GM06990 (cell line): Measurements from ENCODE around the gene FLRT1.

ENCODE experiments used
- DNase-seq: peaks from one replicate; pipeline ENCODE4 v3.0.0-alpha.2; 2011; ENCODE audit not compliant: insufficient read length; ENCODE audit errors: extremely low read depth
- H3K27me3 ChIP-seq: replicated peaks from 2 replicates; pipeline ENCODE4 v1.6.0; 2011; ENCODE audit warnings: low read length; ENCODE audit not compliant: control insufficient read depth, insufficient read depth
- H3K36me3 ChIP-seq: 2 replicates; pipeline ENCODE4 v1.5.1; 2011; ENCODE audit warnings: low read length; ENCODE audit not compliant: control insufficient read depth, insufficient read depth
- H3K4me3 ChIP-seq: replicated peaks from 2 replicates; pipeline ENCODE4 v1.5.1; 2011; ENCODE audit warnings: low read depth, mild to moderate bottlenecking, control low read depth, low read length
- TF ChIP-seq, protein P1 (sequence below): IDR thresholded peaks from 2 replicates; pipeline ENCODE4 v1.5.1; 2011; ENCODE audit warnings: low read length, control low read depth, mild to moderate bottlenecking, inconsistent platforms; ENCODE audit not compliant: insufficient read depth, poor library complexity, severe bottlenecking

FLRT1 gene

GRCh38 chr11:64080390-64080789 is 44.7 kb downstream of the FLRT1 start:
- no peak overlapping the region for H3K4me3 ChIP-seq
- H3K36me3 ChIP-seq: no peaks in the 10 kb centered on the region
- DNase-seq: no peak
- TF ChIP-seq, protein P1, sequence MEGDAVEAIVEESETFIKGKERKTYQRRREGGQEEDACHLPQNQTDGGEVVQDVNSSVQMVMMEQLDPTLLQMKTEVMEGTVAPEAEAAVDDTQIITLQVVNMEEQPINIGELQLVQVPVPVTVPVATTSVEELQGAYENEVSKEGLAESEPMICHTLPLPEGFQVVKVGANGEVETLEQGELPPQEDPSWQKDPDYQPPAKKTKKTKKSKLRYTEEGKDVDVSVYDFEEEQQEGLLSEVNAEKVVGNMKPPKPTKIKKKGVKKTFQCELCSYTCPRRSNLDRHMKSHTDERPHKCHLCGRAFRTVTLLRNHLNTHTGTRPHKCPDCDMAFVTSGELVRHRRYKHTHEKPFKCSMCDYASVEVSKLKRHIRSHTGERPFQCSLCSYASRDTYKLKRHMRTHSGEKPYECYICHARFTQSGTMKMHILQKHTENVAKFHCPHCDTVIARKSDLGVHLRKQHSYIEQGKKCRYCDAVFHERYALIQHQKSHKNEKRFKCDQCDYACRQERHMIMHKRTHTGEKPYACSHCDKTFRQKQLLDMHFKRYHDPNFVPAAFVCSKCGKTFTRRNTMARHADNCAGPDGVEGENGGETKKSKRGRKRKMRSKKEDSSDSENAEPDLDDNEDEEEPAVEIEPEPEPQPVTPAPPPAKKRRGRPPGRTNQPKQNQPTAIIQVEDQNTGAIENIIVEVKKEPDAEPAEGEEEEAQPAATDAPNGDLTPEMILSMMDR: no peak
- no peaks in the 10 kb centered on the region; the same call in 1 of the 2 replicates for H3K27me3 ChIP-seq

- no peaks in the 10 kb centered on the region for H3K36me3 ChIP-seq
- no peak overlapping the region for H3K4me3 ChIP-seq
- TF ChIP-seq, protein P1: no peak
- DNase-seq: no peak
- H3K27me3 ChIP-seq: no peaks in the 10 kb centered on the region; the same call in 1 of the 2 replicates
These were observed 46.2 kb downstream of the FLRT1 start for GRCh38 chr11:64081745-64082442.

DNA sequence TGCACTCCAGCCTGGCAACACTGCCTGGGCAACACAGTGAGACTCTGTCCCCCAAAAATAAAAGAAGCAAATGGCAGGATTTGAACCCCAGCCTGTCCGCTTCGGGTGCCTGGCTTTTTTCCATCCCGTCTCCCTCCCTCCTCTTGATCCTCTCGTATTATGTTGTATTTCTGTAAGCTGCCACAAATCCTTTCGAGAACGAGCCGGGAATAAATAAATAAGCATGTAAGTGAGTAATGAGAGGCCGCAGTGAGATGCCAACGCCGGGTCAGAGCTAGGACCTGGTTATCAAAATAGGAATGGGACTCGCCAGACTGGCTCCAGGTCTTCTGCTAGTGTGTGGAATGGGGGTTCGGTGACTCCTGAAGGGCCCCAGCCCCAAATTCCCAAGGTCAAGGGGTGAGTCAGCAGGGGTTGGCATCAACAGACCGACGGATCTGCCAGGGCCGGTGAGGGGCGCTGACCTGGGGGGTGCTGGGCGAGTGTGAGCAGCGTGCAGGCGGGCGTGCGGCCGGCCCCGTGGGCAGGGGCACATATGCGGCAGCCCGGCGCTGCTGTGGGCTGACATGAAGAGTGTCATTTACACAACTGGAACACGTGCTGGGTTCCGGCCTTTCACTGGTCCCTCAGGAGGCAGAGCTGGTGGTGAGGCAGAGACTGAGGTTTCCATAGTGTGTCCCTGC is 47.8 kb downstream of the FLRT1 start:
- Histone ChIP-seq H3K27me3 (no peaks in the 10 kb centered on the region; the same call in 1 of the 2 replicates), H3K4me3 (no peak overlapping the region), H3K36me3 (no peaks in the 10 kb centered on the region)
- DNase-seq: no peak
- TF ChIP-seq, protein P1: no peak

GRCh38 chr11:64084146-64084950 is 48.6 kb downstream of the FLRT1 start:
- Histone ChIP-seq H3K36me3 (no peaks in the 10 kb centered on the region), H3K4me3 (no peak overlapping the region)

GRCh38 chr11:64084951-64085710 is 49.4 kb downstream of the FLRT1 start:
- Histone ChIP-seq H3K27me3 (no peaks in the 10 kb centered on the region; the same call in 1 of the 2 replicates), H3K36me3 (no peaks in the 10 kb centered on the region), H3K4me3 (no peak overlapping the region)
- TF ChIP-seq, protein P1: no peak
- no peak for DNase-seq

More at GRCh38 chr11:64084146-64084950, 48.6 kb downstream of the FLRT1 start:
- no peaks in the 10 kb centered on the region; the same call in 1 of the 2 replicates for H3K27me3 ChIP-seq
- DNase-seq: no peak
- TF ChIP-seq, protein P1: no peak
